Transverse colon (tissue), 4 donors: Measurements from ENCODE around the gene PLSCR1. TPM values are rescaled to one million over a fixed set of nuclear protein-coding genes. Genes with fewer than 3 reads are reported as not detected.

Experiments
- DNase-seq: peaks from one replicate; pipeline ENCODE4 v3.0.0-alpha.2; 2019
- H3K27ac ChIP-seq, 4 donors: fragments of 200-600 bp; sonication (generic); 2 replicates each; pipeline ENCODE4 v1.5.1; 2016 to 2018; ENCODE audit warnings: inconsistent platforms in 4 of 4
- H3K27me3 ChIP-seq: fragments of 200-600 bp; sonication (generic); 2 replicates; pipeline ENCODE4 v1.5.1; 2017; ENCODE audit warnings: inconsistent platforms
- H3K36me3 ChIP-seq, 4 donors: fragments of 200-600 bp; sonication (generic); 2 replicates each; pipeline ENCODE4 v1.5.1; 2017 to 2019; ENCODE audit warnings: inconsistent platforms in 4 of 4
- H3K4me1 ChIP-seq, 4 donors: fragments of 200-600 bp; sonication (generic); 2 replicates each; pipeline ENCODE4 v1.5.1; 2017 to 2020; ENCODE audit warnings: inconsistent platforms in 4 of 4
- H3K4me3 ChIP-seq, 4 donors: fragments of 200-600 bp; sonication (generic); 1 replicate in 1 of 4; 2 replicates in 3 of 4; pipeline versions ENCODE4 v1.5.1 to v1.6.1; 2017 to 2019; ENCODE audit warnings: inconsistent platforms in 4 of 4
- H3K9me3 ChIP-seq, 2 donors: fragments of 200-600 bp; sonication (generic); 2 replicates each; pipeline ENCODE4 v1.5.1; 2017 to 2019; ENCODE audit warnings: inconsistent platforms in 2 of 2
- CTCF ChIP-seq, 5 experiments: fragments of 200-600 bp in 3 of 5; fragments of 450-650 bp in 2 of 5; sonication (generic) in 3 of 5; IDR thresholded peaks; 1 replicate in 2 of 5; 2 replicates in 3 of 5; pipeline ENCODE4 v1.5.1; 2016 to 2017; ENCODE audit warnings: antibody characterized with exemption in 5 of 5, inconsistent platforms in 3 of 5, mild to moderate bottlenecking in 2 of 5, moderate library complexity in 1 of 5
- EP300 ChIP-seq: sonication (generic); formaldehyde crosslinking; IDR thresholded peaks from one replicate; pipeline ENCODE4 v1.6.1; 2017; ENCODE audit warnings: antibody characterized with exemption, low read depth
- POLR2A ChIP-seq: fragments of 450-650 bp; IDR thresholded peaks from one replicate; pipeline ENCODE4 v1.6.1; 2016; ENCODE audit warnings: antibody characterized with exemption, mild to moderate bottlenecking, moderate library complexity
- POLR2AphosphoS5 ChIP-seq, 3 donors: sonication (generic); formaldehyde crosslinking; IDR thresholded peaks; one replicate each; pipeline ENCODE4 v1.6.1; 2016; ENCODE audit warnings: antibody characterized with exemption in 3 of 3
- WGBS, 2 donors: methylation state at CpG; one replicate each; pipeline ENCODE4 v1.1.5; 2018; ENCODE audit warnings: low coverage in 1 of 2; 5-methylcytosine and 5-hydroxymethylcytosine counted together
- in situ Hi-C, 4 donors: fragments of 200-750 bp; cut with MboI; loops; one replicate each; pipeline versions ENCODE4 v1.15.0 to v1.15.1; 2017; ENCODE audit warnings: low sequenced_read_pairs in 3 of 4, low pct_ligation_motif_present in 1 of 4, low pct_unique_long_range_greater_than_20kb in 1 of 4
- intact Hi-C: fragments of 100-400 bp; cut with DNase I; formaldehyde crosslinking; loops from one replicate; pipeline ENCODE4 v1.15.1; 2023; ENCODE audit warnings: low total_unique reads
- total RNA-seq, 4 donors: library from RNA; depleted of rRNA; stranded (reverse); fragments of >200 nt; gene quantifications; one replicate each; pipeline ENCODE4 v1.1.0, GENCODE V29; 2016

Gene PLSCR1
- total RNA-seq, 4 donors from 2014 or later = 101 to 333 (median 214) TPM

DNA sequence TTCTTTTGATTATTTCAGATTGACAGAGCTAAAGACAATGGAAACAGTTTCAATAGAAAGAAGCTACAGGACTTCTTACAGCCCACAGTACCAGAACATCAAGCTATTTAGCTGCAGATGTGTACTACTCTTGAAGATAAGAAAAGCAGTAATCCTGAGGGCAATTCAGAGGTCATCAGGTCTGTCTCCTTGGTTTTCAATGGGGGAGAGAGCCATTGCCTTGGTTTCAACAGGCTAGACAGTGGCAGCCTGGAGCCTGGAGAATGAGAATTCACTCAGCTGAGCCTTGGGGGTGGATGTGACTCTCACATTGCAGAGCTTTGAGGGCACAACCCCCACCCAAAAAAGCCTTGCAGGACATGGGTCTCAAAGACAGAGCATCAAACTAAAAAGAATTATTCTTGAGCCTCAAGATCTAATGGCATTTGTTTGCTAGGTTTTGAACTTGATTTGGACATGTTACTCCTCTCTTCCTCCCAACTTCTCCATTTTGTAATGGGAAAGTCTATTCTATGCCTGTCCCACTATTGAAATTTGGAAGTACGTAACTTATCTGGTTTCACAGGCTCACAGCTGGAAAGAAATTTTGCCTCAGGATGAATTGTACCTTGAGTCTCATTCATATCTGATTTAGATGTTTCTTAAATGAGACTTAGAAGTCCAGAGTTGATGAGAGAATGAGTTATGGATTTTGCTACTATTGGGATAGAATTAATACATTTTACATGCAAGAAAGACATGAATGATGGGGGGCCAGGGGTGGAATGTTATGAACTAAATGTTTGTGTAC, 36.9 kb downstream of the PLSCR1 start:
- Histone ChIP-seq H3K9me3 (no peaks in the 10 kb centered on the region), H3K27ac (peak overlapping the region; percentile 75 to 82 (median 80)), H3K27me3 (no peaks in the 10 kb centered on the region), H3K4me3 (no peak overlapping the region), H3K4me1 (peaks cover 3 to 65% (median 42%) of the 10 kb centered on the region in 4 donors), H3K36me3 (no peaks in the 10 kb centered on the region)
- 80 to 94% methylated on average over 1 of the region's 1 CpG for WGBS, 2 donors
- intact Hi-C loops = no loop called here
- TF ChIP-seq POLR2AphosphoS5 (IDR thresholded peaks at IDR 0.05) (no peak), CTCF (IDR thresholded peaks at IDR 0.05) (no peak), POLR2A (no peak), EP300 (no peak)
- in situ Hi-C loops = no loop called here
- no peak for DNase-seq

GRCh38 chr3:146505516-146505915, 38.9 kb downstream of the PLSCR1 start:
- Histone ChIP-seq H3K4me3 (no peak overlapping the region), H3K27me3 (no peaks in the 10 kb centered on the region), H3K36me3 (no peaks in the 10 kb centered on the region), H3K9me3 (no peaks in the 10 kb centered on the region), H3K27ac (peak overlapping the region; percentile 75 to 82 (median 80)), H3K4me1 (peaks cover 3 to 50% (median 34%) of the 10 kb centered on the region in 4 donors)
- 76 to 89% methylated on average over 1 of the region's 1 CpG for WGBS, 2 donors
- DNase-seq = no peak
- TF ChIP-seq CTCF (IDR thresholded peaks at IDR 0.05) = no peak
- peak in 1 of 3 donors; percentile 11 for TF ChIP-seq POLR2AphosphoS5 (IDR thresholded peaks at IDR 0.05)
- no peak for TF ChIP-seq EP300
- TF ChIP-seq POLR2A = no peak
- intact Hi-C loops = no loop called here
- in situ Hi-C loops = no loop called here

GRCh38 chr3:146504498-146505197, 39.8 kb downstream of the PLSCR1 start:
- in situ Hi-C loops = no loop called here

More at GRCh38 chr3:146504498-146505197, 39.8 kb downstream of the PLSCR1 start:
- Histone ChIP-seq H3K4me3 (no peak overlapping the region), H3K4me1 (peaks cover 3 to 53% (median 34%) of the 10 kb centered on the region in 4 donors), H3K9me3 (no peaks in the 10 kb centered on the region), H3K36me3 (no peaks in the 10 kb centered on the region), H3K27ac (peak overlapping the region; percentile 74 to 82 (median 80)), H3K27me3 (no peaks in the 10 kb centered on the region)
- 62 to 86% methylated on average over 3 of the region's 3 CpGs for WGBS, 2 donors
- no peak for TF ChIP-seq CTCF (IDR thresholded peaks at IDR 0.05)
- TF ChIP-seq POLR2AphosphoS5 (IDR thresholded peaks at IDR 0.05) = no peak
- TF ChIP-seq EP300 = no peak
- TF ChIP-seq POLR2A = no peak
- DNase-seq = no peak
- intact Hi-C loops = no loop called here
